Gastrocnemius medialis (tissue), 4 donors: ENCODE data around the gene BCLAF3. TPM values are rescaled to one million over a fixed set of nuclear protein-coding genes. Genes with fewer than 3 reads are reported as not detected.

ENCODE experiments used
- ATAC-seq, 2 donors: fragments of 150-250 bp; one replicate each; pipeline ENCODE4 v1.9.1; 2016
- DNase-seq, 2 donors: peaks; one replicate each; pipeline ENCODE4 v3.0.0-alpha.2; 2019
- H3K27ac ChIP-seq, 4 donors: fragments of 200-600 bp; sonication (generic); 1 replicate in 1 of 4; 2 replicates in 3 of 4; pipeline ENCODE4 v1.5.1; 2016 to 2018; ENCODE audit warnings: mild to moderate bottlenecking in 2 of 4, moderate library complexity in 1 of 4
- H3K27me3 ChIP-seq, 3 donors: fragments of 200-600 bp; sonication (generic) in 2 of 3; 1 replicate in 1 of 3; 2 replicates in 2 of 3; pipeline versions ENCODE4 v1.5.1 to v1.6.0; 2016 to 2019; ENCODE audit warnings: mild to moderate bottlenecking in 1 of 3, moderate library complexity in 1 of 3
- H3K36me3 ChIP-seq, 2 donors: fragments of 200-600 bp; sonication (generic) in 1 of 2; one replicate each; pipeline ENCODE4 v1.5.1; 2017 to 2018
- H3K4me1 ChIP-seq, 2 donors: fragments of 200-600 bp; sonication (generic) in 1 of 2; one replicate each; pipeline ENCODE4 v1.5.1; 2016 to 2017; ENCODE audit warnings: mild to moderate bottlenecking in 2 of 2
- H3K4me3 ChIP-seq, 4 donors: fragments of 200-600 bp; sonication (generic) in 3 of 4; 1 replicate in 1 of 4; 2 replicates in 3 of 4; pipeline ENCODE4 v1.5.1; 2016 to 2019; ENCODE audit warnings: mild to moderate bottlenecking in 2 of 4
- H3K9me3 ChIP-seq, 3 donors: fragments of 200-600 bp; sonication (generic) in 2 of 3; 1 replicate in 1 of 3; 2 replicates in 2 of 3; pipeline ENCODE4 v1.5.1; 2016 to 2019
- POLR2A ChIP-seq, 2 donors: fragments of 450-650 bp; IDR thresholded peaks; one replicate each; pipeline ENCODE4 v1.6.1; 2017; ENCODE audit warnings: antibody characterized with exemption in 2 of 2, mild to moderate bottlenecking in 2 of 2, moderate library complexity in 2 of 2
- in situ Hi-C, 4 donors: fragments of 200-750 bp; cut with MboI; loops; one replicate each; pipeline versions ENCODE4 v1.15.0 to v1.8.0; 2017; ENCODE audit warnings: low sequenced_read_pairs in 4 of 4
- intact Hi-C: fragments of 100-400 bp; cut with DNase I; formaldehyde crosslinking; loops from one replicate; pipeline ENCODE4 v1.15.1; 2023; ENCODE audit warnings: low total_unique reads
- total RNA-seq, 4 donors: library from RNA; depleted of rRNA; stranded (reverse); fragments of >200 nt; gene quantifications; one replicate each; pipeline versions ENCODE4 v1.1.0 to v1.2.3, GENCODE V29; 2016
- TF ChIP-seq, protein P1 (sequence below), 5 experiments: fragments of 450-650 bp in 3 of 5; fragments of 200-600 bp in 2 of 5; sonication (generic) in 2 of 5; IDR thresholded peaks in 4 of 5; conservative IDR thresholded peaks in 1 of 5; 1 replicate in 4 of 5; 2 replicates in 1 of 5; pipeline ENCODE4 v1.5.1; 2016 to 2019; ENCODE audit warnings: antibody characterized with exemption in 5 of 5, mild to moderate bottlenecking in 3 of 5, moderate library complexity in 3 of 5

BCLAF3 gene
- total RNA-seq, 4 donors from 2014 or later, result 2.4 to 4.2 (median 2.6) TPM

DNA sequence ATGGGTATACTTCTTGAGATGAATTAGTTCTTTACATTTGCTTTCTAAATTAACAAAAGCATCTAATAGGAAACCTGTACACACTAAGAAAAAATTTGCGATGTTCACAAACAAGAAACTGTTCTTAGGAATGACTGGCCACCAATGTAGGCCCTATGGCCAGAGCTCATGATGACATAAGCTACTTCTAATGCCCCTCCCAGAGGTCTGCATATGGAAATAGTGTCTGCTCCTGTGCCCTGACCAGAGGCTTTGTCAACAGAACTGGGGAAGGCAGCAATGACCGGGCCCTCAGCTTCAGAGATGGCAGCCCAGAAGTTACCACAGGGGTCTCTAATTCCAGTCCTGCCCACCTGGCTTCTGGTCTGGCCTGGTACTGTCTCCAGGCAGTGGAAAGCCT is 15.0 kb upstream of the BCLAF3 start:
- in situ Hi-C loops, result no loop called here
- H3K4me3 ChIP-seq, result no peak overlapping the region
- DNase-seq, result no peak
- ATAC-seq, result no peak
- no peaks in the 10 kb centered on the region for H3K9me3 ChIP-seq
- no peaks in the 10 kb centered on the region for H3K27me3 ChIP-seq
- no peaks in the 10 kb centered on the region for H3K36me3 ChIP-seq
- no peak overlapping the region for H3K27ac ChIP-seq
- intact Hi-C loops, result no loop called here
- no peaks in the 10 kb centered on the region for H3K4me1 ChIP-seq
- TF ChIP-seq, protein P1, sequence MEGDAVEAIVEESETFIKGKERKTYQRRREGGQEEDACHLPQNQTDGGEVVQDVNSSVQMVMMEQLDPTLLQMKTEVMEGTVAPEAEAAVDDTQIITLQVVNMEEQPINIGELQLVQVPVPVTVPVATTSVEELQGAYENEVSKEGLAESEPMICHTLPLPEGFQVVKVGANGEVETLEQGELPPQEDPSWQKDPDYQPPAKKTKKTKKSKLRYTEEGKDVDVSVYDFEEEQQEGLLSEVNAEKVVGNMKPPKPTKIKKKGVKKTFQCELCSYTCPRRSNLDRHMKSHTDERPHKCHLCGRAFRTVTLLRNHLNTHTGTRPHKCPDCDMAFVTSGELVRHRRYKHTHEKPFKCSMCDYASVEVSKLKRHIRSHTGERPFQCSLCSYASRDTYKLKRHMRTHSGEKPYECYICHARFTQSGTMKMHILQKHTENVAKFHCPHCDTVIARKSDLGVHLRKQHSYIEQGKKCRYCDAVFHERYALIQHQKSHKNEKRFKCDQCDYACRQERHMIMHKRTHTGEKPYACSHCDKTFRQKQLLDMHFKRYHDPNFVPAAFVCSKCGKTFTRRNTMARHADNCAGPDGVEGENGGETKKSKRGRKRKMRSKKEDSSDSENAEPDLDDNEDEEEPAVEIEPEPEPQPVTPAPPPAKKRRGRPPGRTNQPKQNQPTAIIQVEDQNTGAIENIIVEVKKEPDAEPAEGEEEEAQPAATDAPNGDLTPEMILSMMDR (IDR thresholded peaks at IDR 0.05 in 4 of 5, conservative IDR thresholded peaks at IDR 0.05 in 1 of 5), result no peak
- no peak for TF ChIP-seq POLR2A (IDR thresholded peaks at IDR 0.05)

DNA sequence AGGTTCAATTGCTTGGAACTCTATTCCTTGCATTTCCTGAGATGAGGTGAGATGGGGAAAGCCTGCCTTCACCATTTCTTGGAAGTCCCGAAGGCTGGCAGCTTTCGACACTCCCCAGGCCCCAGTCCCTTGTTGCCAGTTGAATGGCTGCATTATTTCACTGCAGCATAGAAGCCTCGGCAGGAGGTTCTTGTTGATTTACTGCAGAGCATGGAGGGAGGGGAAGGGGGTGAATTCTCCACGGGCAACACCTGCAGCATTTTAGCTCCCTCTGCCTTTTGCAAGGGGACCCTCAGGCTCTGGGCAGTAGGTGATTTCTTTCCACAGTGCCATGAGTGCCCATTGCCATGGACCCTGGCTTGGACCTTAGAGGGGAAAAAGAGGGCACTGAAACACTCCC is 10.7 kb upstream of the BCLAF3 start:
- Histone ChIP-seq H3K27me3 (no peaks in the 10 kb centered on the region), H3K9me3 (no peaks in the 10 kb centered on the region), H3K4me3 (no peak overlapping the region), H3K36me3 (no peaks in the 10 kb centered on the region), H3K27ac (no peak overlapping the region), H3K4me1 (no peaks in the 10 kb centered on the region)
- in situ Hi-C loops (no loop called here), intact Hi-C loops (no loop called here)
- TF ChIP-seq POLR2A (IDR thresholded peaks at IDR 0.05), result no peak
- TF ChIP-seq, protein P1 (IDR thresholded peaks at IDR 0.05 in 4 of 5, conservative IDR thresholded peaks at IDR 0.05 in 1 of 5), result no peak
- no peak for DNase-seq
- ATAC-seq, result no peak

DNA sequence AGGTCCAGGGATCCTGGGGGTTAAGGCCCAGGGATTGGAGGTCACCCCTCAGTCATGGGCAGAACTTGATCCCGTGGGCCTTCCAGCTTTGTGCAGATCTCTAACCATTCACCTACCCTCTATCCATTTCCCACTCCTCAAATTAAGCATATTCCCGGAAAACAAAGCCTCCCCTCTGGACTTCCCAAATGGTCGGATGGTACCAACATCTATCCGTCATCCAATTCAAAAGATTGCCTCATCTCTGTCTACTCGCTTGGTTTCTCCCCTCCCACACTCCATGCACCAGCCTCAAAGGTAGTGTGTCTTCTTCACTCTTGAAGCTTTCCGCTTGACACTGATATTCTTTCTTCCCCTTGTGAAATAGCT is 473 bp upstream of the BCLAF3 start:
- TF ChIP-seq POLR2A (IDR thresholded peaks at IDR 0.05), result no peak
- TF ChIP-seq, protein P1 (IDR thresholded peaks at IDR 0.05 in 4 of 5, conservative IDR thresholded peaks at IDR 0.05 in 1 of 5), result peak in 1 of 5 experiments; percentile 5
- no peaks in the 10 kb centered on the region for H3K9me3 ChIP-seq
- peak overlapping the region; percentile 38 to 84 (median 46) for H3K4me3 ChIP-seq
- peaks cover 0 to 11% of the 10 kb centered on the region in 2 donors for H3K4me1 ChIP-seq
- intact Hi-C loops (loop anchor here (1.0 kb wide), 1 partner anchor 86 kb away; no protein-coding TSS in a partner anchor), in situ Hi-C loops (no loop called here)
- DNase-seq (no peak), ATAC-seq (peak in 1 of 2 donors; percentile 30)
- no peaks in the 10 kb centered on the region for H3K36me3 ChIP-seq
- H3K27me3 ChIP-seq, result peaks cover 0 to 3% (median 0%) of the 10 kb centered on the region in 3 donors
- peak overlapping the region; percentile 43 to 82 (median 78) for H3K27ac ChIP-seq

DNA sequence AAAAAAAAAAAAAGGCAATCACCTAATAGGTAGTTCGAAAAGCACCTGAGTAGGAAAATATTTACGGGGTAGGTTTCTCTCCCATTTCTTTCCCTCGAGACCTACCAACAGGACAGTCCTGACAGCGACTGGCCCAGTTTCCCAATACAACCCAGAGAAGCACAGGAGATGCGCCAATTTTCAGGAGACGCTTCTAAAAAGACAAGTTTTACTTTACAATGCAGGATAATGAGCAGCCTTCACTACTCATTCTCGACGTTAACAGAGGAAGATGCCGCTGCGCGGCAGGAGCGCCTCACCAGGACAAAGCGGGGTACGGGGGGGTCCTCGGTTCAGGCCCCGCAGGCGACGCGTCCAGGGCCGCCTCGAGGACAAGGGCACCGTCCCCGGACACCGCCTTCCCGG is 708 bp downstream of the BCLAF3 start:
- H3K9me3 ChIP-seq, result no peaks in the 10 kb centered on the region
- in situ Hi-C loops, result no loop called here
- H3K27me3 ChIP-seq, result no peaks in the 10 kb centered on the region
- no peak for DNase-seq
- peak in 1 of 2 donors; percentile 21 for ATAC-seq
- peak overlapping the region; percentile 69 to 84 (median 74) for H3K4me3 ChIP-seq
- TF ChIP-seq, protein P1 (IDR thresholded peaks at IDR 0.05 in 4 of 5, conservative IDR thresholded peaks at IDR 0.05 in 1 of 5), result no peak
- no peak for TF ChIP-seq POLR2A (IDR thresholded peaks at IDR 0.05)
- H3K4me1 ChIP-seq, result peaks cover 0 to 11% of the 10 kb centered on the region in 2 donors
- H3K36me3 ChIP-seq, result no peaks in the 10 kb centered on the region
- H3K27ac ChIP-seq, result peak overlapping the region; percentile 79 to 83 (median 81)
- intact Hi-C loops, result no loop called here

DNA sequence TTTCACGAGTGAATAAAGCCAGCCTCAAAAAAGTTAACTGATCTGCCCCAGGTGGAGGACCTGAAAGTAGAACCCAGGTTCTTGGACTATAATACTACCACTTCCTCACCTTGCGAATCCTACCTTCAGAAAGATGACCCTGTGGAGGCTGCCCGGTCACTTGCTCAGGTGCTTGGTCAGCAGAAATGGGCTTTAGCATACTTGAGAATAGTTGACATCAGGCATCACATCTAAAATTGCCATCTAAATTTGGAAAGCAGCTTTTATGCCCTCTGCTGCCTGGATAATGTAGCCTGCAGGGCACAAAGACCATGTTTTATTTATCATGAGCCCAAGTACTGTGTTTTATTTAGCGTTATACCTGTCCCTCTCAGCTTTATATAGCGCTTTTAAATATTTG is 3.0 kb downstream of the BCLAF3 start:
- in situ Hi-C loops (no loop called here), intact Hi-C loops (no loop called here)
- H3K27me3 ChIP-seq, result no peaks in the 10 kb centered on the region
- DNase-seq, result peak in 1 of 2 donors; percentile 14
- H3K36me3 ChIP-seq, result no peaks in the 10 kb centered on the region
- H3K27ac ChIP-seq, result peak overlapping the region; percentile 34 to 67 (median 44)
- H3K4me3 ChIP-seq, result no peak overlapping the region
- peaks cover 0 to 11% of the 10 kb centered on the region in 2 donors for H3K4me1 ChIP-seq
- no peaks in the 10 kb centered on the region for H3K9me3 ChIP-seq
- ATAC-seq, result peak; percentile 22 to 46
- TF ChIP-seq, protein P1 (IDR thresholded peaks at IDR 0.05 in 4 of 5, conservative IDR thresholded peaks at IDR 0.05 in 1 of 5), result no peak
- TF ChIP-seq POLR2A (IDR thresholded peaks at IDR 0.05), result no peak
